GM18909 (cell line): ENCODE results near the gene FYCO1.

Source experiments
- ATAC-seq: cut with Tn5 transposase; IDR thresholded peaks from one replicate; pipeline ENCODE4 v1.9.1; 2021; ENCODE audit warnings: mild to moderate bottlenecking; ENCODE audit not compliant: unreplicated experiment, poor library complexity

The FYCO1 gene

GRCh38 chr3:45947361-45947760, 48.3 kb downstream of the FYCO1 start:
- no peak for ATAC-seq

GRCh38 chr3:45946875-45947274, 48.7 kb downstream of the FYCO1 start:
- ATAC-seq, result no peak

- no peak for ATAC-seq
Measured at GRCh38 chr3:45946307-45946706, 49.3 kb downstream of the FYCO1 start.

DNA sequence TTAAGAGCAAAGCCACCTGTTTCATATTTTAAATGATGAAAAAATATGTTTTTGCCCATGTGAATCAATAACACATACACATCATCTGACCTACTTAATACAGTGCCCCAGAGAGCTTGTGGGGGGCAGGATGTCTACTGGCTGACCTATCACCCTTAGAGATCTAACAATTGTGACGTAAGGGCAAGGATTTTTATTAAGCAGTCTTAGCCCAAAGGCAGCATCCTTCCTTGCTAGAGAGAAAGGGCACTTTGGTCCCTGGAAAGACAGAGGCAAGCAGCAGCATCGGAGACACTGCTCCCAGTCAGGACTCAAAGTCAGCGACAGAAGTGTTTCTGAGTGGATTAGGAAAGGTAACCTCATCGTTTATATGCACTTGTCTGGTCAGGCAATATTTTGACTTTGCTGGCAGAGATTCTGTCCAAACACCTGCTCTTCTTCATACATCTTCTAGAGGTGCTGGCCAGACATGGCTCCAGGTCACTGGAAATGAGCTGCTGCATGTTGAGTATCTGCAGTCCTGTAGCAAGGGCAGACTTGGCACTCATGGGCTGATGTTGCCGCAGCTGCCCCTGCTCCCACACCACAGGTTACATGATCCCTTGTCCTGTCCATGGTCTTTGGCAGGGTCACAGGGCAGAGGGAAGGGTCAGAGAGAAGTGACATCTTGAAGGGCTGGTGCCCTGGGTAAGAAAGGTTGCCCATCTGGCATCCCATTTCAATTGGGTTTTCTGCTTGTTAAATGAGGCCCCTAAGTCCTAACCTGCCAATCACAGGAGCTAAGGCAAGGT, 50.6 kb downstream of the FYCO1 start:
- no peak for ATAC-seq

- ATAC-seq, result no peak
Measured at GRCh38 chr3:45943207-45943846, 52.3 kb downstream of the FYCO1 start, which contains the start of gene CXCR6. TSS of gene CXCR6 (plus strand) at chr3:45943464. CDS start at chr3:45946482, 3,018 bp downstream.

DNA sequence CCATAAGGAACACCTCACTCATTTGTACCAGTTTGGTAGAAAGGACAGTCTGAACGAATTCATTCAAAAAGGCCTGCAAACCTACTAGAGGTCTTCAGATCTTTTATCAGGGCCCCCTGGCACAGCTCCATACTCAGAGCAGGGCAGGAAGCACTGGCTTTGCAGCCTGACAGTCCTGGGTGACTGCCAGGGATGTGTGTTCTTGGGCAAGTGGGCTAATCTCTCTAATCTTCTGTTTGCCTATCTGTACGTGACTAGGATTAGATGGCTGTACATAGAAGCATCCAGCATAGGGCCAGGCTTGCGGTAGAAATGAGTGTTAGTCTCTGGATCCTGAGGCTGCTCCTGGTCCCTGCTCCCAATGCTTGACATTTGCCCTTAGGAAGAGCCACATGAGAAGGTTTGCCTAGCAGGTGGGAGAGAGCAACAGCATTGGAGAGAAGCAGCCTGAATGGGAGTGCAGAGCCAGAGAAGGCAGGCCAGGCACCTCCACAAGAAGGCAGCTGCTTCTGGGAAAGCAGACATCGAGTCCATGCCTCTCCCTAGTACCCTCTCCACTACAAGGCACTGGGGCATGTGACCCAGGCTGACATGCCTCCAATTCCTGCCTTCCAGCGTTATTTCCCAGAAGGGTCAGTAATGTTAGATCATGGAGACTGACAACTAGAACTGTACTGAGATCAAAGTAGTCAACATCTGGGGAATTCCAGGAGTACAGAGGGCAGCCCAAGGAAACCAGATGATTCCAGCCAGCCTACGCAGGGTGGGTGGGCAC, 53.4 kb downstream of the FYCO1 start:
- ATAC-seq, result no peak

DNA sequence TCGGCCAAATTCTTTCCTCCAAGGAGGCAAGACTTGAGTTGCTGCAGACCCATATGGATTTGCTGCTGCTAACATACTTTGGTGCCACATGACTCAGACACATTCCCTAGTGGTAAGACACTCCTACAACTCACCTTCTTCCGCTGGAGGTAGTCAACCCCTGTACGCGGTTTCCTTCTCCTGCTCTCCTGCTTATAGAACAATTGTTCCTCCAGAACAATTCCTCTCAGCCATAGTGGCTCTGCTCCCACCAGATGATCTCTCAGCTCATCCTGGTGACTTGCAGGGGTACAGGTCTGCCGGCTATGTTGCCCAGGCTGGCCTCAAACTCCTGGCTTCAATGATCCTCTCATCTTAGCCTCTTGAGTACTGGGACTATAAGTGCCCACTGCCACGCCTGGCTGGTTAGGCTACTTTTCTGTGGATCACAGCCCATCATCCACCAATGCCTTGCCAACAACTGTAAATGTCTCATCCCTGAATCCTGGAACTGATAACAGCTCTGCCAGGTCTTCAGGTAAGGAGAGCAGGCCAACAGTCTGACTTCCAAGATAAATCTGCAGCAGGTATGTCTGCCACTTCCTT, 54.8 kb downstream of the FYCO1 start:
- ATAC-seq, result no peak

DNA sequence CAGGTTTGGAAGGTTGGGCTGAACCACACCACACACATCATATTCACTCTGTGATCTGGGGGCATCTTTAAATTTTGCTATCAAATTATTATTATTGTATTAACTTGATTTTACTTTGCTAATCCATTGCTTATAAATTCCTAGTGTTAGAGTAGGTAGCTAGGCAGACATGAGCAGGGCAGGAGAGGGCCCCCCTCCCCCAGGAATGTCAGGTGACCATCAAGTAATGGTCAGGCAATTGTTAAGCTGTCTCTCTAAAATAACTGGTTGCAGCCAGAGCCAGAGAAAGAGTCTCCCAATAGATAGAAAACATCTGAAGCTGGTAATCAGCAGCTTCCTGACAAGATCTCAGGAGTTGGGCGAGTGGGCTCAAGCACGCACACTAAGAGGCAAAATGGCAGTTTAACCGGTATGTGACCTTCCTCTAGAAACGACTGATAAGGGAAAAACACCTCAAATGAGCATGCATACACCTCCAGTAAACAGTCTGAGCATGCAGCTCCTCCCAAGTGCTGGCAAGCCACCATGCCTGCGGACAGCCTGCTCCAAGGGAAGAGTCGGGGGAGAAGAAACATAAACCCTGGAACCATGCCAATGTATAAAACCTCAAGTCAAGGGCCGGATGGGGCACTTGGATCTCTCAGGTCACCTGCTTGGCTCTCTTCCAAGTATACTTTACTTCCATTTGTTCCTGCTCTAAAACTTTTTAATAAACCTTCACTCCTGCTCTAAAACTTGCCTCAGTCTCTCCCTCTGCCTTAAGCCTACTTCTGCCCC, 55.4 kb downstream of the FYCO1 start:
- ATAC-seq, result no peak

GRCh38 chr3:45939341-45939771, 56.3 kb downstream of the FYCO1 start:
- ATAC-seq, result no peak

DNA sequence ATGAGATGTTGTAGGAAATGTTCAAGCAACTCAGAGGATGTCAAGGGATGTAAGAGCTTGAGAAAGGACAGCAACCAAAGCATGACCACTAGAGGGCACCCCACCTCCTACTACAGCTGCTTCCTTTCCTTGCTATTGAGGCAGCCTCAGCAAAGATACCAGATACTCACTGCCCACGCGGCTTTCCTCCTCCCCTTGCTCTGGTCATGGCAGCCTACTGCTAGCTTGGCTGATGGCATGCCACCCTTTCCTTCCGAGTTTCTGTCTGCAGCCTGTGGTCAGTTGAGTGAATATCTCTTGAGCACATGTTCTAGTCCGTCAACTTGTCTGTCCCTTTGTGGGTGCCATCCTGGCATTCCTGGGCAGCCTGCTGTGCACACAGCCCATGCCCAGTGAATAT, 56.8 kb downstream of the FYCO1 start:
- ATAC-seq, result no peak

DNA sequence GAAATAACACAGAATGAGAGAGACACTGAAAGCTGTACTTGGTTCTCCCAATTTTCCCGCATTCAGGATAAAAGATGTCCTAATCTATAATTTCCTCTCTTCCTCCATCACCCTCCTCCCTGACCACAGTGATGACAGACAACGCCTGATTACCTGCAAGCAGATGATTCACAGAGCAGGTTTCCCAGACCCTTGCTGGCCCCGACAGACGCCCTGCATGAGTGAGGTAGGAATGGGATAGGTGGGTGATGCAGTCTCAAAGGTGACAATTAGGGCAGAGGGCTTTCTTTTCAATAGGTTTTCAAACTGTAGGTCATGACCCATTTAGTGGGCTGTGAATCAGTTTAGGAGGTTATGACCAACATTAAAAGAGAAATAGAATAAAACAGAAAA, 57.6 kb downstream of the FYCO1 start:
- ATAC-seq, result no peak

DNA sequence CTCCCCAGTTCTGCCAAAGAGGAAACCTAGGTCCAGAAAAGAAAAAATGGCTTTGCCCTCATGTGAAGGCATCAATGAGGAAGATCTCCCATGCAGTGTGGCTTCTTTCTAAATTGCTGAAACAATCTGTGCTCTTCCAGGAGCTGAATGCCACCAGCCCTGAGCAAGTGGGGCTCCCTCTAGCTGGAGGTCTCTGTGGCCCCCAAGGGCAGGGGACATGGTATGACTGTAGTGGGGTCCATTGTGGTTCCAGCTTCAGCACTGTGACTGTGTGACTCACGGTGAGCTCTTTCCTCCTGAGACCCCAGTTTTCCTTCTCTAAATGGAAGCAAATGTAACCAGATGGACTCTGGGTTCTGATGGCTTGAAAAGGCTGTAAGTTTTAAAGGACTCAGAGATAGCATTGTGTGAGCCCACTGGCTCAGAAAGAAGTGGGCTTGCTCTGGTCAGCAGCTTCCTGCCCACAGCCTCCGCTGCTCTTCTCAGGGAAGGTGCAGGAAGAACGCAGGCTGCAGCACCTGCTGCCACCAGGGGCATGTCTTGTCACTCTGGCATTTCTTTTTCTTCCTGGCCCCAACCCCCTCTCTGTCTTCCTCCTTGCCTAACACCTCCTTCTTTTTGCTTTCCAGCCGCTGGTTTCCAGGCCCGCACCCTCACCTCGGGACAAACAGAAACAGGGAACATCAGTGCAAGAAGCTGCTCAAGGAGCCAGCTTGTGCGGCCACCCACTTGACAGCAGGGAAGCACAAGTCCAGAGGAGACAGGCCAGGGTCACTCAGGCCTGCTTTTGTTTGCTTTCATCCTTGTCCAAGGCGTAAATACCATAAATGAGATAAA, 58.2 kb downstream of the FYCO1 start:
- ATAC-seq, result no peak

DNA sequence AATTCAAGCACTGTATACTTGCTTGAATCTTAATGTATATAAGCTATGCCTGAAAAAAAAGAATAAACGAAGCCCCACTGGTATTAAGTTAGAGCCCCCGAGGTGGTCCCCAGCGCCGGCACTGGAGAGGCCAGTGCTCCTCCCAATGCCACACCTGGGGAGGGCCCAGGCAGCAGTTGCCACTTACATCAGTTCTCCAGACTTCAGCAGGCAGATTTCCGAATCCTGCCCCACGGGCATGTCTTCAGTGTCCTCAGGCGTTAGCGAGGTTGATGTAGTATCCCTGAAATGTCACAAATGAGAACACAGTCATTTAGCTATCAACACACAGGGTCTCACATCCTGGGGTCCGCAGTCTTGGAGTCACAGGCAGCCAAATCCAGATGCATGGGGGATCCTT, 59.4 kb downstream of the FYCO1 start:
- no peak for ATAC-seq

GRCh38 chr3:45933591-45933990, 62.0 kb downstream of the FYCO1 start:
- no peak for ATAC-seq

- no peak for ATAC-seq
Measured at GRCh38 chr3:45932112-45932511, 63.5 kb downstream of the FYCO1 start.

- no peak for ATAC-seq
Measured at GRCh38 chr3:45931496-45931895, 64.1 kb downstream of the FYCO1 start.

DNA sequence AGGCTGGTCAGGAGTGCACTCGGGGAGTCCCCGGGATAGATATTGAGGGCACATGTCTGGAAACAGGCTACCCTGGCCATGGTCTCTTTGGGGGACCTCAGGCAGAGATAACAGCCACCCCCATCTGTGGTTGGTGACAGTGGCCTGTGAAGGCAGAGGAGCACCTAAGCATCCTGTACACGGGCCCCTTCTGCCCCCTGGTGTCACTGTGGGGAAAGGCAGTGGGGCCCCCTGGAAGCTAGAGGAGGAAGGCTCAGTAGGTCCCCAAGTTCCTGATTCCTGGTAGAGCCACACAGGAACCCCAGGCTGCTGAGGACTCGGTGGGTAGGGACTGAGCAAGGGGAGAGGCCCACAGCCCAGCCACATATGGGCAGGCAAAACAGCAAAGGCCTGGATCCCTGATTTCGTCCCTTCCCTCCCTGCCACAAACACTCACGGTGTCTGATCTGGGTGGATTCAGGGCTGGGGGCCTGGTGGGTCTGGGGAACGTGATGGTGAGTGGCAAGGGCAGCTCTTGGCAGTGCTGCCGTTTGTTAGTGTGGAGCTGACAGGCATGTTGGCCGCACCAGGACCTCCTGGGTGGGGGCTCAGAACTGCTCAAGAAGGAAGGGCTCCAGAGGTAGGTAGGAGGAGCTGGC, 66.5 kb downstream of the FYCO1 start:
- ATAC-seq, result no peak

DNA sequence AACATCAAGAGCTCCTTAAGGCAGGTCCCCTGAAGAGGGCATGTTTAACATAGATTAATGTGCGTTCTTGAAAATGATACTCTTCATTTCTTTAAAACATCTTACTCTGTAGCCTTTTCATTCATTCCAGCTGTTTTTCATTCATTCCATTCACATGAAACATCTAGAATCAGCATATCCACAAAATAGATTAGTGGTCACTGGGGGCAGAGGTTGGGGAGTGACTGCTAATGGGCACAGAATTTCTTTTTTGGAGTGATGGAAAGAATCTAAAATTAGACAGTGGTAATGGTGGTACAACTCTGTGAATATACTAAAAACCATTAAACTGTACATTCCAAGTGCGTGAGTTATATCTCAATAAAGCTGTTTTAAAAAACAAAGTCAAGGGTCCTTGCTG, 67.7 kb downstream of the FYCO1 start:
- no peak for ATAC-seq

DNA sequence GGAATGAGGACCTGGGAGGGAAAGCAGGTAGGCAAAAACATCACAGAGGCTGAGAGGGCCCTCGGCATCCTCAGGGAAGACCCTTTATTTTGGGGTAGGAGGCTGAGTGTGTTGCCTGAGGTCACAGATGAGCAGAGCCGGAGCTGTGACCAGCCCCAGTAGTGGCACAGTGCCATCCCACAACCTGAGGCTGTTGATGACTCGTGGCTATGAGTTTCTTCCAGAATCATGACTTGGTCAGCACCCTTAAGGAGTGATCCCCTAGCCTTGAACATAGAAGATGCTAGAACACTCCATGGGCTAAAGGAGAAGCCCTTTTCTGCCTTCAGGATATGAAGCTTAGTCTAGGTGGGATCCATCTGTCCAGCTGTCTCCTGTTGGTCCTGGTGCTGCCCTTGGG, 71.9 kb downstream of the FYCO1 start:
- ATAC-seq, result no peak
